SHP77 (cell line): ENCODE results near the gene PBRM1.
A peak's percentile ranks its signal among the peaks of the same experiment; 100 is the strongest.

ENCODE experiments used
- DNase-seq, 2 experiments: peaks; one replicate each; lab custom pipeline; 2025; lab: John Stamatoyannopoulos, UW

PBRM1 gene

GRCh38 chr3:52509753-52510328, 175.9 kb downstream of the PBRM1 start:
- DNase-seq = no peak

DNA sequence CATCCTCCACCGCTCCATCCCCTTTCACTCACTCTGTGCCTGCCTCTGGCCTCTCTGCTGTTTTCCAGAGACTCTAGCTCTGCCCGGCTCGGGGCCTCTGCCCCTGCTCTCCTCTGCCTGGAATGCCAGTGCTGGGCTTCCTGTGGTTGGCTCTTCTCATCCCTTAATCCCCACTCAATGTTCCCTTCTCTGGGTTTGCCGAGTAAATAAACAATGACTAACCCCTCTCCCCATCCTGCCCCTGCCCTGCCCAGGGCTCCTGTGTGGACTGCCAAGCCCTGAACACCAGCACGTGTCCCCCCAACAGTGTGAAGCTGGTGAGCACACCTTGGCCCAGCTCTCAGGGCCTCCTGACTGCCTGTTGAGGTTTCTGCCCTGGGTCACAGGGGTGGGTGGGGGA, 178.4 kb downstream of the PBRM1 start:
- DNase-seq = no peak

DNA sequence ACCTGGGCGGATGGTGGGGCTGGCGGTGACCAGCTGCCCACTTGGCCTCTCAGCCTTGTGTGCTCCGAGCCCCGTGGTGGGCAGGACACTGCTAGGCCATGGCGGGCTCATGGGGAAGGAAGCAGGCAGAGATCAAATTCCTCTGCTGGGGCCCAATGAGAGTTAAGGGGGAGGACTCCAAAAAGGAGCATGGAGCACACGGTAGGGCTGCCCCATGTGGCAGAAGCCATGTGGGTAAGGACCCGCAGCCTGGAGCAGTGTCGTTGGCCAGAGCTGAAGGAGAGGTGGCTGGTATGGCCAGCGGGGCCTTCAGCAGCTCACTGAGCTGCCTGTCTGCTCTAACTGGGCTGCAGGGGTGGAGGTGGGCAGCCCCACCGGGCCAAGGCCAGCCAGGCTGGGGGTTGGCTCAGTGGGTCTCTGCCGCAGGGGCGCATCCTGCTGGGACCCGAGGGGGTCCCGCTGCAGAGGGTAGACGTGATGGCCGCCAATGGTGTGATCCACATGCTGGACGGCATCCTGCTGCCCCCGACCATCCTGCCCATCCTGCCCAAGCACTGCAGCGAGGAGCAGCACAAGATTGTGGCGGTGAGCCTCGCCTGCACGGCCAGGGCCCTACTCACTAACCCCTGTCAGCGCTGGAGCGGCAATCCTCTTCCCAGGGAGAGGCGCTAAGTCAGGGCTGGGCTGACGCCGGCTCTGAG, 179.3 kb downstream of the PBRM1 start:
- no peak for DNase-seq

DNA sequence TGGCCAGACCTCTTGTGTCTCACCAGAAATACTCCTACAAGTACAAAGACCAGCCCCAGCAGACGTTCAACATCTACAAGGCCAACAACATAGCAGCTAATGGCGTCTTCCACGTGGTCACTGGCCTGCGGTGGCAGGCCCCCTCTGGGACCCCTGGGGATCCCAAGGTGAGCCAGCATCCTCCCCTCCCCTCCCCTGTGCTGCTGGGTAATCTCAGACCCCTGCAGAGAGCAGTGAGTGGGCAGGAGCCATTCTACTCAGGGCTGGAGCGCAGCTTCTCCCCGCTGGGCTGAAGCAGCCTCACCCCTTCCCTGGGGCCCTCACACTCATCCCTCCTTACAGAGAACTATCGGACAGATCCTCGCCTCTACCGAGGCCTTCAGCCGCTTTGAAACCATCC, 180.7 kb downstream of the PBRM1 start:
- no peak for DNase-seq

DNA sequence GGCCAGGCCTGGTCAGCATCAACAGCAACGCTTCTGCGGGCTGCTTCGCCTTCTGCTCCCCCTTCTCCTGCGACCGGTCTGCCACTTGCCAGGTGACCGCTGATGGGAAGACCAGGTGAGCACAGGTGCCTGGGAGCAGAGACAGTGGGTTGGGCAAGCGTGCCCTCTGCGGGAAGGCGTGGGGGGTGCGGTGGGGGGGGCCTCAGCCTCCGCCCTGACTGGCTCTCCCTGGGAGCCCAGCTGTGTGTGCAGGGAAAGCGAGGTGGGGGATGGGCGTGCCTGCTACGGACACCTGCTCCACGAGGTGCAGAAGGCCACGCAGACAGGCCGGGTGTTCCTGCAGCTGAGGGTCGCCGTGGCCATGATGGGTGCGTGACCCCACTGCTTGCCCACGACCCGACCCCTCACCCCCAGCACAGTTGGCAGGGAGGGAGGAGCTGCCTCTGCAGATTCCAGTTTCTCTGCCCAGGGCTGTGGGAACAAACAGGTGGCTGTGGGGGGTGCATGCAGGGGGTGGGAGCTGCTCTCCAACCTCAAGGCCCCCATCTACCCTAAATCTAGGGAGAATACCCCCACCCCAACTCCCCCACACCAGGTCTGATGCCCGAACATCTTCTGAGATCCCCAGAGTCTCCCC, 181.8 kb downstream of the PBRM1 start:
- no peak for DNase-seq

DNA sequence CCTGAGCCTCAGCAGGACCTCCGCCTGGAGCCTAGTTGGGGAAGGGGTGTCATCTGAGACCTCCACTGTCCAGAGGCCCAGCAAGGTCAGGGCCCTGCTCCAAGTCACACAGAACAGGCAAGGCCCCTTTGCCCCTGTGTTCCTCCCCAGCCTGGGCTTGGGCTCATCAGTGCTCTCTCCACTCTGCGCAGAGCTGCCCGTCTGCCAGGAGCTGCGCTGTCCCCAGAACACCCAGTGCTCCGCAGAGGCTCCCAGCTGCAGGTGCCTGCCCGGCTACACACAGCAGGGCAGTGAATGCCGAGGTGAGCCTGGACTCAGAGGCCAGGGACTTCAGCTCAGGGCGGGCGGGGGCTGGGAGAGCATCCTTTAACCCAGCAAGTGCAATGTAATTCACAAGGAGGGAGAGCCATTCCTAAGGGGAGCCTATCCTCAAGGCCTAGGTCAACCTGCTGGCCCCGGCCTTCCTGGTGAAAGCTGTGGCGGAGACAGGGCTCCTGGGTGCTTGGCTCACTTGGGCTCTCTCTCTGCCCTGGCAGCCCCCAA, 182.8 kb downstream of the PBRM1 start:
- peak; percentile 10 to 32 for DNase-seq

GRCh38 chr3:52502001-52502400, 183.7 kb downstream of the PBRM1 start:
- no peak for DNase-seq

DNA sequence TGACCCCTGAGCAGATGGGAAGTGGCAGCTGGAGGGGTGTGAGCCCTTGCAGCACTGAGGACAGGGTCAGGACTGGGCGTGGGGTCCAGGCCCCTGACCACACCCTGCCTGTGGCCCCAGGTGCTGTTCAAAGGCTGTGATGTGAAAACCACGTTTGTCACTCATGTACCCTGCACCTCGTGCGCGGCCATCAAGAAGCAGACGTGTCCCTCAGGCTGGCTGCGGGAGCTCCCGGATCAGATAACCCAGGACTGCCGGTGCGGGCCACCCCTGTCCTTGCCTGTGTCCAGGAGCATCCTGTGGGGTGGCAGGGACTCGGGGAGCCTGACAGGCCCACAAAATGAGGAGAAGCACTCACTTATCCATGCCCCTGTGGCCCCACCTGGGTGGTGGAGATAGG, 184.7 kb downstream of the PBRM1 start:
- DNase-seq = no peak

DNA sequence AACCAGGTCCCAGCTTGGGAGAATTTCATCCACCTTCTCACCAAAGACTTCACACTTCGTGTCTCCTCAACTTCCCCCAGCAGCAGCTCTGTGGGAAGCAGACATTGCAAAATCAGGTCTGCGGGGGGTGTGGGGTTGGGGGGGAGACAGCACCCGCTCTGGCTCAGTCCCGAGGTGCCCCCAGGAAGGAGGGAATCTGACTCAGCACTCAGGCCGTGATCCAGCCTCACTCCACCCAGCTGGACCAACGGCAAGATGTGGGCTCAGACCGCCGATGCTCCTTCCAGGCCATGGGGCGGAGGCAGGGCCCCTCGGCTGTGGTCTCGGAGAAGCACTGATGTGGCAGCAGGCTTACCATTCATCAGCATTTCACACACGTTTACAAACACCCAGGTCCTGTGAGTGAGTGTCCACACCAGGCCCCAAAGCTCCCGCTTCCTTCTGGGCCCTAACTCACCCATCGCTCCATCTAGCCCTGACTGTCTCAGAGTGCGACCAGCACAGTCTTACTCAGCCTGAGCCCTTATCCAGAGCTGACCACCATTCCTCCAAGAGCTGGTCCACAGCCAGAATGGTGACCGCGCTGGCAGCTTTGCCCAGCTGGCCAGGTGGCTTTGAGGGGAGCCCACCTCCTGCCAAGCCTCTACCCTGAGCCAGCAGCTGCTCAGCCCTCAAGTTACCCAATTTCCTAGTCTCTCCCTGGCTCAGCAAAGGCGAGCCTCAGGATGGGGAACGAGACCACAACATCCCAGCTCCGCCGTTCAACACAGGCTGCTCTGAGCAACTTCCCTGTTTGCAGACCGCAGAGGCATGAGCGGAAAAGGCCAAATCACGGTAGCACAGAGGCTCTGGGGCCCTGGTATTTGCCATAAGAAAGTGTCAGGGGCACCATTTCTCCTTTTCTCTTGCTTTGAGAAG, 187.3 kb downstream of the PBRM1 start:
- no peak for DNase-seq

- peak in 1 of 2 experiments; percentile 17 for DNase-seq
Measured at GRCh38 chr3:52495777-52496602, 189.7 kb downstream of the PBRM1 start.
